H7 (cell line): ENCODE results near the gene SNX21. TPM values are rescaled to one million over a fixed set of nuclear protein-coding genes. Genes with fewer than 3 reads are reported as not detected.
"Not testable (repeated sequence)": the region's sequence is repeated elsewhere in the genome, so short reads cannot be mapped to it uniquely, and the experiment has no call there.

Source experiments
- DNase-seq: peaks from one replicate; pipeline ENCODE4 v3.0.0; 2012
- H3K27me3 ChIP-seq: 2 replicates; pipeline ENCODE4 v1.6.0; 2011; ENCODE audit warnings: mild to moderate bottlenecking, low read length; ENCODE audit not compliant: control insufficient read depth, insufficient read depth
- H3K36me3 ChIP-seq: replicated peaks from 2 replicates; pipeline ENCODE4 v1.5.1; 2011; ENCODE audit warnings: low read length; ENCODE audit not compliant: control insufficient read depth, insufficient read depth
- H3K4me3 ChIP-seq: 2 replicates; pipeline ENCODE4 v1.5.1; 2011; ENCODE audit warnings: low read depth, mild to moderate bottlenecking, control low read depth, low read length, moderate library complexity; ENCODE audit not compliant: insufficient read depth
- total RNA-seq: library from RNA; depleted of rRNA; stranded (reverse); fragments of >200 nt; shearing (Covaris generic); gene quantifications from 2 replicates; pipeline ENCODE4 v1.2.3, GENCODE V29; 2014

SNX21 gene
- total RNA-seq, 1 experiment from 2014 or later, result 22.5 TPM

DNA sequence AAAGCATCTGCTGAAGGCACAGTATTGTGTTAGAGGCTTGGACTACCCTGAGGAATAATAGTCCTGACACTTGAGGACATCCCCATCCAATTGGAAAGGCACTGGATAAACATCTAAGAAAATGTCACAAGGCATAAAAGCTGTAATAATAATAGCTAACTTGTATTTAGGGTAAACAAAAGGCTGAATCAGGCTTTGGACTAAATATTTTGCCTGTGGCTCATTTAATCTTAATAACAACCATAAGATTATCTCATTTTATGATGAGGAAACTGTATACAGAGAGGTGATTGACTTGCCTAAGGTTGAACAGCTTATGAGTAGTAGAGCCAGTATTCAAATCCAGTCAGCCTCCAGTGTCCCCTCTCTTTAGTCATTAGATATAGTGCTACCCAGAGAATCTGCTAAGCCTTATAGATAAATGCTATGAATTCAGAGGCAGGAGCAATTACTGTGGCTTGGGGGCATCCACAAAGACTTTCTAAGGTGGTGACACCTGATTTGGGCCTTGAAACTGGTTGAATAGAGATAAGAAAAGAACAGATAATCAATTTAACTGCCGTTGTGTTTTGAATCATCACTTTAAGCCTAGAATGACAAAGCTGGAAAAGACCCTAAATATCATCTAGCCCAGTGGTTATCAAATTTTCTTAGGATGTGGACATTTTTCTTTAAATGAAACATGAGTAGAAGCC is 40.0 kb downstream of the SNX21 start:
- H3K4me3 ChIP-seq, result no peak overlapping the region
- no peak for DNase-seq
- peaks cover 2% of the 10 kb centered on the region for H3K36me3 ChIP-seq
- no peaks in the 10 kb centered on the region for H3K27me3 ChIP-seq

DNA sequence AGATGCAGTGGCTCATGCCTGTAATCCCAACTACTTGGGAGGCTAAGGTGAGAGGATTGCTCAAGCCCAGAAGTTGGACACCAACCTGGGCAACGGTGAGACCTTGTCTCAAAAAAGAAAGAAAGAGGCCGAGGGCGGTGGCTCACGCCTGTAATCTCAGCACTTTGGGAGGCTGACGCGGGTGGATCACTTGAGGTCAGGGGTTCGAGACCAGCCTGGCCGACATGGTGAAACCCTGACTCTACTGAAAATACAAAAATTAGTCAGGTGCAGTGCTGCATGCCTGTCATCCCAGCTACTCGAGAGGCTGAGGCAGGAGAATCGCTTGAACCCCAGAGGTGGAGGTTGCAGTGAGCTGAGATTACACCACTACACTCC is 40.5 kb downstream of the SNX21 start:
- not testable (repeated sequence) for H3K36me3 ChIP-seq, H3K4me3 ChIP-seq, H3K27me3 ChIP-seq, DNase-seq

DNA sequence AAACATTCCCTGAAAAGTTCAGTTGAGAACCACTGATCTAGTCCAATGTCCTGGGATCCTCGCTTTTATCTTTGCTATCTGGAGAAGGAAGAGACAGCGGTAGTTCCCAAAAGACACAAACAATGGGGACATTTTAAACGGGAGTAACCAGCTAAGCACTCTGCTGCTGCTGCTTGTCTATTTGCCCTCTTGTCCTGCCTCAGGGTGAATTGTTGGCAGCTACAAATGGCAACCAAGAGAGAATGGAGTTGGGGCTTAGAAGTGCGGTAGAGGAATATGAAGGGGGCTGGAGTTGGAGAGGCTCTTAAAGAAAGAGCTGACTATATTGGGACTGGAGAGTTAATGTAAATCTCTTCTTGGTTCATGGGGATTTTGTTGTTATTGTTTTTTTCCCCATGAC is 41.0 kb downstream of the SNX21 start:
- no peak for DNase-seq
- H3K36me3 ChIP-seq, result peaks cover 2% of the 10 kb centered on the region

DNA sequence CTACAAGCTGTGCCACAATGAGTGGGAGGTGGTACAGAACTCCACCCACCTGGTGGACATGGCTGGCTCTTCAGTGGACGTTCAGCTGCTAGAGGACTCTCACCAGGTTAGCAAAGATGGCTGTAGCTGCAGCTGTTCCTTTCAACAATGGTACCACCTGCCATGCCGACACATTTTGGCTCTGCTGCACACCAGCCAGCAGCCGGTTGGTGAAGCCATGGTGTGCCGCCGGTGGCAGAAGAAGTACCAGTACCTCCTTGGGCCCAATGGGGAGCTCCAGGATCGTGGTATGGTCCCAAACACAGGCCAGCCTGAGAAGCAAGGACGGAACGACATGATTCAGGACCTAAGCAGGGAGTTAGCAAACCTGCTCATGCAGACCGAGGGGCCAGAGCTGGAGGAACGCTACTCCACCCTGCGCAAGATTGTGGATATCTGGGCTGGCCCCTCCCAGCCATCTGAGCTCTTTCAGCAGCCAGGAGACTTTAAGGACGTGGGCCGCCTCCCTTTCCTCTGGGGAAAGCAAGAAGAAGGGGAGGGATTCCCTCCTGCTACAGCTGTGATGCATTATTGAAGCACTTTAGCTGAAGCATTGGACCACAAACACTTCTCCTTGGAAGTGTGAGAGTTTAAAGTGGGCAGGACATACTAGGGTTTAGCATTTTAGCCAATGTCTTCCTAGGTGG is 44.6 kb downstream of the SNX21 start:
- DNase-seq, result no peak
- Histone ChIP-seq H3K4me3 (no peak overlapping the region), H3K36me3 (peaks cover 10% of the 10 kb centered on the region)

More for the DNA sequence above, 41.0 kb downstream of the SNX21 start:
- Histone ChIP-seq H3K27me3 (no peaks in the 10 kb centered on the region), H3K4me3 (no peak overlapping the region)

DNA sequence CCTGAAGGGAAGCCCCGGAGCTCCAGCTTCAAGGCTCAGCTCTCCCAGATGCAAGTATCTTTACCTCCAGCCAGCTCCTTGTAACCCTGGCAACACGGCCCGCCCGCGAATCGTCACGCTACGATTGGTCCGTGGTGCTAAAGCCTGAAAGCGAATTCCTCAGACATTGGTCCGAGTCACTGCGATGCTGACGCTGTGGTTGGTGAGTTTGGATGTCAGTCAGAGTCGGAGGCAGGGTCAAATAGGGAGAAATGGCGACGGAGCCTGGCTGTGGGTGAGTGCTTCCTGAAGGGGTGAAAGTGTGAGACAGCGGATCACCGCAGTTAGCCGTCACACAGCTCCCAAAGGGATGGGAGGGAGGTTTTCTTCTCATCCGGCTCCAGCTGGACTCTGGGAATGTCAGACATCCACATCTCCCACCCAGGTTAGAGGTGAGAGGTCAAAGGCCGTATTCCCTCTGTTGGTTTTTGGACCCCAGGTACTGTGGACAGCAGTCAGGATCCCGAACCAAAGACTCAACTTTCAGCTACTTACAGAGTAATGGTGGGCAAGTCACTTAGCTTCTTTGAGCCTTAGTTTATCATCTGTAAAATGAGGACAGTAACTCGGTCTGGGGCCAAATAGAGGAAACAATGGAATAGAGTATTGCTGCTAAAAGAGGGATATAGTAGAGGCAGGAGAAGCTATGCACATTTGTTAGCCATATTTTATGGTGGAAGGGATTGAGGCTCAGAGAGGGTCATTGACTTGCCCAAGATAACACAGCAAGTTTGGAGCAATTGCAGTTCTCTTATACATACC is 47.6 kb downstream of the SNX21 start, which contains the start of gene ZSWIM1:
Gene ZSWIM1 (plus strand): TSS at position 240 of the 801 bp plus-strand sequence. CDS start 1,366 bp downstream, outside the sequence.
- Histone ChIP-seq H3K36me3 (peaks cover 16% of the 10 kb centered on the region), H3K4me3 (peak within 1 kb of the TSS; percentile 70), H3K27me3 (no peaks in the 10 kb centered on the region)
- DNase-seq, result peak; percentile 98

More for the DNA sequence above, 44.6 kb downstream of the SNX21 start:
- H3K27me3 ChIP-seq, result no peaks in the 10 kb centered on the region

DNA sequence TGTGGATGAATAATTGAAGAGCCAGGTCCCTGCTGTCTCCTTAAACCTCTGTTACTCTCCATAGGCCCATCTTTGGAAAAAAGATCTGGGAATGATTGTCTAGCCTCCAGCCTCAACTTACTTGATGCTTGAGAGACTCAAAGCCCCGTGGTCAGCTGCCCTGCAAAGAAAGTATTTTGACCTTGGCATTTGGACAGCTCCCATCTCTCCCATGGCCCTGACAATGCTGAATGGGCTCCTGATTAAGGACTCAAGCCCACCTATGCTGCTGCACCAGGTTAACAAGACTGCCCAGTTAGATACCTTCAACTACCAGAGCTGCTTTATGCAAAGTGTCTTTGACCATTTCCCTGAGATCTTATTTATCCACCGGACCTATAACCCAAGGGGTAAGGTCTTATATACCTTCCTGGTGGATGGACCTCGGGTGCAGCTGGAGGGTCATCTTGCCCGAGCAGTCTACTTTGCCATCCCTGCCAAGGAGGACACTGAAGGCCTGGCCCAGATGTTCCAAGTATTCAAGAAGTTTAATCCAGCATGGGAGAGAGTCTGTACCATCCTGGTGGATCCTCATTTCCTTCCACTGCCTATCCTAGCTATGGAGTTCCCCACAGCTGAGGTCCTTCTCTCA is 49.0 kb downstream of the SNX21 start:
- H3K4me3 ChIP-seq, result no peak overlapping the region
- DNase-seq, result no peak
- no peaks in the 10 kb centered on the region for H3K27me3 ChIP-seq
- H3K36me3 ChIP-seq, result peaks cover 16% of the 10 kb centered on the region

DNA sequence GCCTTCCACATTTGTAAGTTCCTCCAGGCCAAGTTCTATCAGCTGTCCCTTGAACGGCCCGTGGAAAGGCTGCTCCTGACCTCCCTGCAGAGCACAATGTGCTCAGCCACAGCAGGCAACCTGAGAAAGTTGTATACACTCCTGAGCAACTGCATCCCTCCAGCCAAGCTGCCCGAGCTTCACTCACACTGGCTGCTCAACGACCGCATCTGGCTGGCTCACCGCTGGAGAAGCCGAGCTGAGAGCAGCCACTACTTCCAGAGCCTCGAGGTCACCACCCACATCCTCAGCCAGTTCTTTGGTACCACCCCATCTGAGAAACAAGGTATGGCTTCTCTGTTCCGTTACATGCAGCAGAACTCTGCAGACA is 49.5 kb downstream of the SNX21 start:
- no peak for DNase-seq
- H3K36me3 ChIP-seq, result peaks cover 15% of the 10 kb centered on the region
- H3K27me3 ChIP-seq, result no peaks in the 10 kb centered on the region
- no peak overlapping the region for H3K4me3 ChIP-seq

DNA sequence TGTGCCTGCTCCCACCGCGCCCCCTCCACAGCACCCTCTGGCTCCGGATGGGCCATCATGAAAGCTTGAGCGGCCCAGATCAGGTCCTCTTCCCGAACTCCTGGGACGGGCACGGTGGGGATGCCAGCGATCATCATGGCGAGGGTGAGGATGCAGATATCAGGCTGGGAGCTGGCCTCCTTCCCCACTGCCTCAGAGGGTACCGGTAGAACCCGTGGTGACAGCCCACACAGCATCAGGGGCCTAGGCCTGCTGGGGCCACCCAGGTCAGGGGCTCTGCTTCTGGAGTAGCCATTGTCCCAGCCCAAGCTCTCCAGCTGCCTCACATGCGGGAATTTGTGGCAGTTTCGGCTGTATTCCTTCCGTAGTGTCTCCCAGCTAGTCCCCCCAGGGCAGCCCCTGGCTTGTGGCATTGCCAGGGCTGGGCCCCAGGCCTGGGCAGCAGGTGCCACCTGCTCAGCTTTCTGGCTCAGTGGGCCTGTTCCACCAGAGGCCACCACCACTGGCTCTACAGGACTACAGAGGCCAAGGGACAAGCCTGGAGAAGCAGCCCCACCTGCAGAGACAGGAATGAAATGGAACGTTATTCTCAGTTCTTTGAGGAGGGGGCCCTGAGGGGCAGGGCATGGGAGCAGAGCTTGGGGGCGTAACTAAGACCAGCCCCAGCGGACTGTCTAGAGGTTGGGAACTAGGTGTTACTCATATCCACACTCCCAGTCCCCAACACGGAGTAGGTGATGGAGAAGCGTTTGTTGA is 53.2 kb downstream of the SNX21 start:
- DNase-seq, result no peak
- H3K4me3 ChIP-seq, result no peak overlapping the region
- no peaks in the 10 kb centered on the region; the same call in 1 of the 2 replicates for H3K27me3 ChIP-seq
- H3K36me3 ChIP-seq, result peaks cover 16% of the 10 kb centered on the region

DNA sequence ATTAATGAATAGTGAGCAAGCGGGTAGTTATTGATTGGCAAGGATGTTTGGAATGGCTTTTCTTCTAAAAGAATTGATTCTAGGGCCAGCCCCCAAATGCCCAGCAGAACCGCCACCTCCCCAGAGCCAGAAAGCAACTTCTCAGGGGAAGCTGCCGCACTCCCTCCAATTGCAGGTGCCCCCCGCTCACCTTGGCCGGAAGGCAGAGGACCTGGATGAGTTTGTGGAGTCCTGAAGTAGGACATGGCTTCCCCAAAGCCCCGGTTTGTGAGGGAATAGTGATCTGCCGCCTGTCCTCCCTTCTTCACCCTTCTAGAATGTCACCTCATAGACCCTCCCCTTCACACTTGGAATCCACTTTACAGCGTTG is 53.7 kb downstream of the SNX21 start, which contains the start of gene SPATA25:
Gene SPATA25 (minus strand): TSS at position 277 of the 370 bp plus-strand sequence. CDS start 32 bp downstream, at position 245.
- Histone ChIP-seq H3K36me3 (peaks cover 15% of the 10 kb centered on the region), H3K27me3 (no peaks in the 10 kb centered on the region; the same call in 1 of the 2 replicates), H3K4me3 (no peak within 1 kb of the TSS)
- DNase-seq, result no peak

DNA sequence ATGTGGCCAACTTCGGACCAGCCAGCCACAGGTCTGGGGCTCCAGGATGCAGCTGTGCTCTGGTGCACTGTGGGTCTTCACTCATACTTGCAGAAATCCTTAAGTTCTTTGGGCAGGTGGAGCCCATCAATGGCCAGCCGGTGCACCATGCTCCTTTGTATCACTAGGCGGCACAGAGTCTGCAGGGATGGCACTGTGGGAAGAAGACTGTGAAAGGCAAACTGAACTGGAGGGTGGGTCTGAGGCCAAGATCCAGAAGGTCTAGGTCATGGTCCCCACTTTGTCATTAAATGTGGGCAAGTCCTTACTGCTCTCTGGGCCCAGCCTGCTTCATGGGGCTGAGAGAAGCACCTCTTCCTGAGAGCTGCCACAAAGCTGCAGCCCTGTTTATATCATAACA is 55.1 kb downstream of the SNX21 start:
- H3K36me3 ChIP-seq, result peaks cover 7% of the 10 kb centered on the region
- no peak overlapping the region for H3K4me3 ChIP-seq
- no peaks in the 10 kb centered on the region; the same call in 1 of the 2 replicates for H3K27me3 ChIP-seq
- no peak for DNase-seq

DNA sequence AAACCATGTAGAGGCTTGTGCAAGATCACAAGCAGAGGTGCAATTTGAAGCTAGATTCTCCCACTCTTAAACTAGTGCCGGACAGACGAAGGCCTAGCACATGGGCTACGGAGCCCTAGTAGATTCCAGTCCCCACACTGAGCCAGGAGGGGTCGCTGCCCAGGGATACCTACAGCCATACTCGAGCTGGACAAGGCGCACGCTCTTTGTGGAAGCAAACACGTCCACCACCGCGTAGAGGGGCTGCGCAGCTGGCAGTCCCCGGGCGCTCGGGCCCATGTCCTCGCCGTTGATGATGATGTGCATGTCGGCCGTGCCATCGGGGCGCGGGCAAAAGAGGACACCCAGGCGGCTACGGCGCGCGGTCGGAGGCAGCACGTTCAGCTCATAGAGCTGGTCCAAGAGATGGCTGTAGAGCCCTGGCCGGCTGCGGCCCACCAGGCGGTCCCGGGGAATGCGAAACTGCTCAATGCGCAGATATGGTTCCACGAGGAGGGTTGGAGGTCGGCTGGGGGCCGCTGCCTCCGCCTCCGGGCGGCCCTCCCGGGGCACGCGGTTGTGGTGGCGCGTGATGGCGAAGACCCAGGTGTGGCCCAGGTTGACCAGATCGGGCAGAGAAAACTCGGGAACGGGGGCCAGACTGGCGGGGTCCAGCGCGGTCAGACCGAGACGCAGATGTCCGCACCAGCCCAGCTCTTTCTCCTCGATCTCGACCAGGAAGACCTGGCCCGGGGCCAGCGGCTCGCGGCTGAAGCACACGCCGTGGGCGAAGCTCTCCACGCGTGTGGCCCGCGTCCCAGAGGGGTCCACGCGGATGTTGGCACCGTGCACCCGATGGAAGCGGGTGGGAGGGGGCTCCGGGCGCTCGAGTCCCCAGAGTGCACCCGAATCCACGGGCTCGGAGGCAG is 56.7 kb downstream of the SNX21 start:
- peak overlapping the region; percentile 85 for H3K4me3 ChIP-seq
- peak; percentile 93 for DNase-seq
- H3K36me3 ChIP-seq, result peaks cover 5% of the 10 kb centered on the region
- H3K27me3 ChIP-seq, result no peaks in the 10 kb centered on the region; the same call in 1 of the 2 replicates

DNA sequence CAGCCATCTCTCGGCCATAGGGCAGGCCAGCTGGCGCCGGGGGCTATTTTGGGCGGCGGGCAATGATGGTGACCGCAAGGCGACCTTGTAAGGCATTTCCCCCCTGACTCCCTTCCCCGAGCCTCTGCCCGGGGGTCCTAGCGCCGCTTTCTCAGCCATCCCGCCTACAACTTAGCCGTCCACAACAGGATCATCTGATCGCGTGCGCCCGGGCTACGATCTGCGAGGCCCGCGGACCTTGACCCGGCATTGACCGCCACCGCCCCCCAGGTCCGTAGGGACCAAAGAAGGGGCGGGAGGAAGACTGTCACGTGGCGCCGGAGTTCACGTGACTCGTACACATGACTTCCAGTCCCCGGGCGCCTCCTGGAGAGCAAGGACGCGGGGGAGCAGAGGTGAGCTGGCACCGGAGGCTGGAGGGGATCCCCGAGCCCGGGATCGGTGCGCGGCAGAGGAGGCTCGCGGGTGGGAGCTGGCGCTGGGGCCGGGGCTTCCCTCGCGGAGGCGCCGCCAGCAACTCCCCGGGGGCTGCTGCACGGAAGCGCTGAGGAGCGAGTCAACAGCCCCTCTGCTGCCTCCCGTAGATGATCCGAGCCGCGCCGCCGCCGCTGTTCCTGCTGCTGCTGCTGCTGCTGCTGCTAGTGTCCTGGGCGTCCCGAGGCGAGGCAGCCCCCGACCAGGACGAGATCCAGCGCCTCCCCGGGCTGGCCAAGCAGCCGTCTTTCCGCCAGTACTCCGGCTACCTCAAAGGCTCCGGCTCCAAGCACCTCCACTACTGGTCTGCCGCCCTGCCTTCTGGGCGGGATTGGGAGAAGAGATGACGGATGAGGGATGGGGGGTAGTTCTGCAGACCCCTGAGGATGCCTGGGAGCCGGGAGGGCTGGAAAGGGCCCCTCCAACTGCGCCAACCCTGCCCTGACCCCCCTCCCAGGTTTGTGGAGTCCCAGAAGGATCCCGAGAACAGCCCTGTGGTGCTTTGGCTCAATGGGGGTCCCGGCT is 57.7 kb downstream of the SNX21 start, which contains the start of the genes CTSA and NEURL2:
Gene CTSA (plus strand): TSS at position 351 of the 999 bp plus-strand sequence. CDS start 234 bp downstream, at position 585.
Gene NEURL2 (minus strand): TSS at position 224 of the 999 bp plus-strand sequence. CDS start 217 bp downstream, at position 7.
- H3K27me3 ChIP-seq, result no peaks in the 10 kb centered on the region; the same call in 1 of the 2 replicates
- H3K4me3 ChIP-seq, result peak within 1 kb of the TSS; percentile 85
- peak; percentile 99 for DNase-seq
- H3K36me3 ChIP-seq, result peaks cover 5% of the 10 kb centered on the region
